Transverse colon (tissue), 4 donors: Measurements from ENCODE around the gene EDN3.

Experiments
- EP300 ChIP-seq: sonication (generic); formaldehyde crosslinking; IDR thresholded peaks from one replicate; pipeline ENCODE4 v1.6.1; 2017; ENCODE audit warnings: antibody characterized with exemption, low read depth
- POLR2A ChIP-seq: fragments of 450-650 bp; IDR thresholded peaks from one replicate; pipeline ENCODE4 v1.6.1; 2016; ENCODE audit warnings: antibody characterized with exemption, mild to moderate bottlenecking, moderate library complexity
- POLR2AphosphoS5 ChIP-seq, 3 donors: sonication (generic); formaldehyde crosslinking; IDR thresholded peaks; one replicate each; pipeline ENCODE4 v1.6.1; 2016; ENCODE audit warnings: antibody characterized with exemption in 3 of 3
- TF ChIP-seq, protein P1 (sequence below), 5 experiments: fragments of 200-600 bp in 3 of 5; fragments of 450-650 bp in 2 of 5; sonication (generic) in 3 of 5; IDR thresholded peaks; 1 replicate in 2 of 5; 2 replicates in 3 of 5; pipeline ENCODE4 v1.5.1; 2016 to 2017; ENCODE audit warnings: antibody characterized with exemption in 5 of 5, inconsistent platforms in 3 of 5, mild to moderate bottlenecking in 2 of 5, moderate library complexity in 1 of 5

DNA sequence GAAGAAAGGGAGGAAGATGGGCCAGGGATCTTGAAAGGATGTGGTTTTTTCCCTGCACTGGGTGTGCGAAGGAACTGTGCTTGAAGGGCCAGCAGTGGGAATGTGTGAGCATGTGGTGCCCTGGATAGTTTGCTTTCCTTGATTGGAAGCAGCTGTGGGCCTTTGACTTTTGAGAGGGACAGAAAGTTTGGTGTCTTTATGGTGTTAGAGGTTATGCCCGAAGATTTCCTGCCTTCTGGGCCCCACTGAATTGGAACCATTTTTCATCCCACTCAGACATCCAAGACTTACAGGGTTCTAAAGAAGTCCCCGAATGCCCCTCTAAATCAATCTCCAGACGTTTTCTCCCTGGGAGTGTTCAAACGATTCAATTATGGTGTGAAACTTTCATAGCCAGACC lies 23.5 kb upstream of the EDN3 start:
- TF ChIP-seq, protein P1, sequence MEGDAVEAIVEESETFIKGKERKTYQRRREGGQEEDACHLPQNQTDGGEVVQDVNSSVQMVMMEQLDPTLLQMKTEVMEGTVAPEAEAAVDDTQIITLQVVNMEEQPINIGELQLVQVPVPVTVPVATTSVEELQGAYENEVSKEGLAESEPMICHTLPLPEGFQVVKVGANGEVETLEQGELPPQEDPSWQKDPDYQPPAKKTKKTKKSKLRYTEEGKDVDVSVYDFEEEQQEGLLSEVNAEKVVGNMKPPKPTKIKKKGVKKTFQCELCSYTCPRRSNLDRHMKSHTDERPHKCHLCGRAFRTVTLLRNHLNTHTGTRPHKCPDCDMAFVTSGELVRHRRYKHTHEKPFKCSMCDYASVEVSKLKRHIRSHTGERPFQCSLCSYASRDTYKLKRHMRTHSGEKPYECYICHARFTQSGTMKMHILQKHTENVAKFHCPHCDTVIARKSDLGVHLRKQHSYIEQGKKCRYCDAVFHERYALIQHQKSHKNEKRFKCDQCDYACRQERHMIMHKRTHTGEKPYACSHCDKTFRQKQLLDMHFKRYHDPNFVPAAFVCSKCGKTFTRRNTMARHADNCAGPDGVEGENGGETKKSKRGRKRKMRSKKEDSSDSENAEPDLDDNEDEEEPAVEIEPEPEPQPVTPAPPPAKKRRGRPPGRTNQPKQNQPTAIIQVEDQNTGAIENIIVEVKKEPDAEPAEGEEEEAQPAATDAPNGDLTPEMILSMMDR (IDR thresholded peaks at IDR 0.05): no peak
- TF ChIP-seq POLR2A (no peak), POLR2AphosphoS5 (IDR thresholded peaks at IDR 0.05) (no peak), EP300 (no peak)
